Peyer's patch (tissue), 4 donors: ENCODE results near the gene CACNA2D2.

ENCODE experiments used
- POLR2A ChIP-seq, 2 donors: fragments of 450-650 bp; IDR thresholded peaks; one replicate each; pipeline ENCODE4 v1.5.1; 2017; ENCODE audit warnings: antibody characterized with exemption in 2 of 2, mild to moderate bottlenecking in 2 of 2, moderate library complexity in 2 of 2
- TF ChIP-seq, protein P1 (sequence below), 6 experiments: fragments of 450-650 bp in 4 of 6; fragments of 200-600 bp in 2 of 6; sonication (generic) in 1 of 6; IDR thresholded peaks; one replicate each; pipeline ENCODE4 v1.5.1; 2017 to 2019; ENCODE audit warnings: antibody characterized with exemption in 6 of 6, mild to moderate bottlenecking in 3 of 6, moderate library complexity in 1 of 6

DNA sequence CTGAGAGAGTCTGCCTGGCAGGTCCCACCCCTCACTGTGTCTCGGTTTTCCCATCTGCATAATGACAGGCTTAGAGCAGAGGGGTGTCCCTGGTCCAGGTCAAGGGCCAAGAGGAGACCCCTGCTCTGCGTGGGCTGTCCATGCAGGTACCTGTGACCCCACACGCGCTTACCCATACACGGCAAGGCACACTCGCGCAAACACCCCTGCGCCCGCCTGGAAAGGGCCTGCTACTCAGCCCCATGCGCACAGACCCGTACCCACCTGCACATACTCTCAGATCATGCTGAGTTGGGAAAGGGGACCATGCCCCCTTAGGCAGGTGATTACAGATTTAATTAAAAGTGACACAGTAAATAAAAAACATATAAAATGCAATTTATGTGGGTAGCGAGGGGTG, 120.7 kb downstream of the CACNA2D2 start:
- TF ChIP-seq, protein P1, sequence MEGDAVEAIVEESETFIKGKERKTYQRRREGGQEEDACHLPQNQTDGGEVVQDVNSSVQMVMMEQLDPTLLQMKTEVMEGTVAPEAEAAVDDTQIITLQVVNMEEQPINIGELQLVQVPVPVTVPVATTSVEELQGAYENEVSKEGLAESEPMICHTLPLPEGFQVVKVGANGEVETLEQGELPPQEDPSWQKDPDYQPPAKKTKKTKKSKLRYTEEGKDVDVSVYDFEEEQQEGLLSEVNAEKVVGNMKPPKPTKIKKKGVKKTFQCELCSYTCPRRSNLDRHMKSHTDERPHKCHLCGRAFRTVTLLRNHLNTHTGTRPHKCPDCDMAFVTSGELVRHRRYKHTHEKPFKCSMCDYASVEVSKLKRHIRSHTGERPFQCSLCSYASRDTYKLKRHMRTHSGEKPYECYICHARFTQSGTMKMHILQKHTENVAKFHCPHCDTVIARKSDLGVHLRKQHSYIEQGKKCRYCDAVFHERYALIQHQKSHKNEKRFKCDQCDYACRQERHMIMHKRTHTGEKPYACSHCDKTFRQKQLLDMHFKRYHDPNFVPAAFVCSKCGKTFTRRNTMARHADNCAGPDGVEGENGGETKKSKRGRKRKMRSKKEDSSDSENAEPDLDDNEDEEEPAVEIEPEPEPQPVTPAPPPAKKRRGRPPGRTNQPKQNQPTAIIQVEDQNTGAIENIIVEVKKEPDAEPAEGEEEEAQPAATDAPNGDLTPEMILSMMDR (IDR thresholded peaks at IDR 0.05), result no peak
- no peak for TF ChIP-seq POLR2A (IDR thresholded peaks at IDR 0.05)
